D721Med (cell line): ENCODE measurements around the gene PRMT3.

Source experiments
- DNase-seq: peaks from one replicate; pipeline ENCODE4 v3.0.0; 2011; ENCODE audit warnings: low spot score; ENCODE audit not compliant: insufficient read length
- FAIRE-seq: peaks from 2 replicates; lab custom pipeline; 2011; peaks lifted over from hg19 to GRCh38; lab: Jason Lieb, UNC
- CTCF ChIP-seq: IDR thresholded peaks from 2 replicates; pipeline ENCODE4 v1.5.1; 2012; ENCODE audit warnings: mild to moderate bottlenecking, control low read depth; ENCODE audit not compliant: insufficient read depth; ENCODE audit errors: missing control alignments

PRMT3 gene

GRCh38 chr11:20387261-20388095 is at the start of gene PRMT3:
PRMT3 (plus strand) TSS chr11:20387716; CDS start chr11:20387747, 31 bp downstream.
- DNase-seq (peak; percentile 87), FAIRE-seq (no peak)
- no peak for TF ChIP-seq CTCF

- DNase-seq, result no peak
- no peak for FAIRE-seq
- TF ChIP-seq CTCF, result no peak
These were observed 45.0 kb upstream of the PRMT3 start for GRCh38 chr11:20342347-20343141.

- FAIRE-seq (no peak), DNase-seq (no peak)
- TF ChIP-seq CTCF, result no peak
These were observed 36.4 kb upstream of the PRMT3 start for GRCh38 chr11:20351136-20351535.

GRCh38 chr11:20351751-20352262 is 35.7 kb upstream of the PRMT3 start:
- no peak for TF ChIP-seq CTCF
- DNase-seq (no peak), FAIRE-seq (no peak)

- peak; percentile 95 for TF ChIP-seq CTCF
- FAIRE-seq (peak; percentile 95), DNase-seq (no peak)
These were observed 33.6 kb upstream of the PRMT3 start for GRCh38 chr11:20353829-20354434.

GRCh38 chr11:20355221-20356219 is 32.0 kb upstream of the PRMT3 start:
- DNase-seq (no peak), FAIRE-seq (no peak)
- TF ChIP-seq CTCF, result peak; percentile 60
